ENCODE measurements around the gene PNPLA7.
"Not testable (repeated sequence)": the region's sequence is repeated elsewhere in the genome, so short reads cannot be mapped to it uniquely, and the experiment has no call there.

The PNPLA7 gene

DNA sequence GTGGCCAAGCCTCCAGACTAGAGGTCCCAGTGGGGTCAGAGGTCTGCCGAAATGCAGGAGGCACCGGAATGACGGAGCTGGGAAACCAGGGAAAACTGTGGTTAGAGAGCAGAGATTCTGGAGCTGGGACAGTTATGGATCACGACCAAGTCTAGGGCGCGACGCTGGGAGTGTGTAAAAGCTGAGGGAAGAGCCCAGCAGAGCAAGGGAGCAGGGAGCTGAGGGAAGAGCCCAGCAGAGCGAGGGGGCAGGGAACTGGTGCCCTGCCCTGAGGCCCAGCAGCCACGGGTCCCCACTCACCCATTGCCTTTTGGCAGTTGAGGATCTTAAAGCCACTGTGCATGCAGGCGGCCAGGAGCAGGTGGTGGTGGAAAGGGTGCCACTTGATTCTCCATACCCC lies 13.9 kb upstream of the PNPLA7 start:
- TF ChIP-seq, protein P1, sequence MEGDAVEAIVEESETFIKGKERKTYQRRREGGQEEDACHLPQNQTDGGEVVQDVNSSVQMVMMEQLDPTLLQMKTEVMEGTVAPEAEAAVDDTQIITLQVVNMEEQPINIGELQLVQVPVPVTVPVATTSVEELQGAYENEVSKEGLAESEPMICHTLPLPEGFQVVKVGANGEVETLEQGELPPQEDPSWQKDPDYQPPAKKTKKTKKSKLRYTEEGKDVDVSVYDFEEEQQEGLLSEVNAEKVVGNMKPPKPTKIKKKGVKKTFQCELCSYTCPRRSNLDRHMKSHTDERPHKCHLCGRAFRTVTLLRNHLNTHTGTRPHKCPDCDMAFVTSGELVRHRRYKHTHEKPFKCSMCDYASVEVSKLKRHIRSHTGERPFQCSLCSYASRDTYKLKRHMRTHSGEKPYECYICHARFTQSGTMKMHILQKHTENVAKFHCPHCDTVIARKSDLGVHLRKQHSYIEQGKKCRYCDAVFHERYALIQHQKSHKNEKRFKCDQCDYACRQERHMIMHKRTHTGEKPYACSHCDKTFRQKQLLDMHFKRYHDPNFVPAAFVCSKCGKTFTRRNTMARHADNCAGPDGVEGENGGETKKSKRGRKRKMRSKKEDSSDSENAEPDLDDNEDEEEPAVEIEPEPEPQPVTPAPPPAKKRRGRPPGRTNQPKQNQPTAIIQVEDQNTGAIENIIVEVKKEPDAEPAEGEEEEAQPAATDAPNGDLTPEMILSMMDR (IDR thresholded peaks at IDR 0.05; ENCODE audit: extremely low read depth, insufficient read depth, missing control alignments) = no peak
- no peak for DNase-seq (ENCODE audit: low spot score)
- in situ Hi-C loops (cut with MboI; ENCODE audit: low pct_unique_long_range_greater_than_20kb, low sequenced_read_pairs, unreplicated experiment) = no loop called here

DNA sequence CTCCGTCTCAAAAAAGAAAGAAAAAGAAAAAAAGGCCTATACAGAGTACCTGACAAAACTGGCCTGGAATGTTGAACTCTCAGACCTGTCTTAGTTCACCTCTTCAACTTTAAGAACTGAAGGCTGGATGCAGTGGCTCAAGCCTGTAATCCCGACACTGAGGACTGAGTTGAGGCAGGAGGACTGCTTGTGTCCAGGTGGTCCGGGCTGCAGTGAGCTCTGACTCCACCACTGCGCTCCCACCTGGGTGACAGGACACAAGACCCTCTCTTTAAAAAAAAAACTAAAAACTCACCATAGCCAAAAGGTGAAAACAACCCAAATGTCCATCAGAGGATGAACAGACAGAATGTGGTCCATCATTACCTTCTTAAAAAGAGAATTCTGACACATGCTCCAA lies 7.9 kb upstream of the PNPLA7 start:
- no peak for DNase-seq (ENCODE audit: low spot score)
- in situ Hi-C loops (cut with MboI; ENCODE audit: low pct_unique_long_range_greater_than_20kb, low sequenced_read_pairs, unreplicated experiment) = no loop called here
- TF ChIP-seq, protein P1 (IDR thresholded peaks at IDR 0.05; ENCODE audit: extremely low read depth, insufficient read depth, missing control alignments) = no peak

DNA sequence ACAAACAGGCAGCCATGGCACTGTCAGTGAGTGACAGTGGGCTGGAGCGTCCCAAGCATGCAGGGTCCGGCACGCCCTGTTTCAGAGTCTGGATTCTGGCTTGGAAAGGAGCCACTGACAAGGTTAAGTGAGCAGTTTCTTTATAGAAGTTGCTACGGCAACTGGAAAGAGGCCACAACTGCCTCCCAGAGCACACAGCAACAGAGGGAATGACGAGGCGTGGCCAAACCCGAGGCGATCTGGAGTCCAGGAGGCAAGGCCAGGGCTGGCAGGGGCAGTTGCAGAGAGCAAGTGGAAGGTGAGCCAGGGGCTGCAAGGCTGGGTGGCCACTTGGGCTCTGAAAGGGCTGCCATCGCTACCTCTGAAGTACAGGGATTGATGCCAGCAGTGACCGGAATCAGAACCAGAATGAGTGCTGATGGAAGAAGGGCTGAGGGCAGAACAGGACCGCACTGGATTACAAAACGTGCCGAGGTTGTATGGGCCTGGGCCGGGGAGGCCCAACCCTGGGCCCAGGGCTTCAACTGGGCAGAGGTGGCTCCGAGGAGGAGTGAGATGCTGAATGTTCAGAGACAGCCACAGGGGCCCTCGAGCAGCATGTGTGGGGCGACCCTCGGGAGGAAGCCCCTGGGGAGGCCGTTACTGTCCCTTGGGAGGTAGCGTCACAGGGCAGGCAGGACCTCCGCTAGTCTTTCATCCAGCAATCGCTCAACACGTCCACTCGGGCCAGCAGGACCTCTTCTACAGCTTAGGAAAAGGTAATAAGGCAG lies 6.1 kb upstream of the PNPLA7 start:
- no peak for DNase-seq (ENCODE audit: low spot score)
- TF ChIP-seq, protein P1 (IDR thresholded peaks at IDR 0.05; ENCODE audit: extremely low read depth, insufficient read depth, missing control alignments) = no peak
- in situ Hi-C loops (cut with MboI; ENCODE audit: low pct_unique_long_range_greater_than_20kb, low sequenced_read_pairs, unreplicated experiment) = no loop called here

DNA sequence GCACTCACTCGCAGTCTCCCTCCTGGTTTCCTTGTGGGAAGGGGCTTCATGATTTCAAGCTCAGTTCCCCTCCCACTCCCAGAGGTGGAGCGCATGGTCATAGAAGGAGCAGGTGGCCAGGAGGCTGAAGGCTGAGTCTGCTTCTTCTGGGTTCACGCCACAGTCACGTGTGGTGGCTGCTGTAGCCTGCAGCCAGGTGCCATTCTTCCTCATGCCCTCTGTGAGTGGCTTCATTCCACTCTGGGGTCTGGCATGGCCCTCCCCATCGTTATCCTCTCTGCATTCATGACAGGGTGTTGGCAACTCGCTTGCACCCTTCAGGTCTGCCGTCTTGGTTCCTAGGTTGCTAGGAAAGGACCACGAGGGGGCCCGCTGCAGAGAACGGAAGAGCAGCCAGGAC lies 5.0 kb upstream of the PNPLA7 start:
- TF ChIP-seq, protein P1 (IDR thresholded peaks at IDR 0.05; ENCODE audit: extremely low read depth, insufficient read depth, missing control alignments) = no peak
- DNase-seq (ENCODE audit: low spot score) = no peak
- in situ Hi-C loops (cut with MboI; ENCODE audit: low pct_unique_long_range_greater_than_20kb, low sequenced_read_pairs, unreplicated experiment) = no loop called here

DNA sequence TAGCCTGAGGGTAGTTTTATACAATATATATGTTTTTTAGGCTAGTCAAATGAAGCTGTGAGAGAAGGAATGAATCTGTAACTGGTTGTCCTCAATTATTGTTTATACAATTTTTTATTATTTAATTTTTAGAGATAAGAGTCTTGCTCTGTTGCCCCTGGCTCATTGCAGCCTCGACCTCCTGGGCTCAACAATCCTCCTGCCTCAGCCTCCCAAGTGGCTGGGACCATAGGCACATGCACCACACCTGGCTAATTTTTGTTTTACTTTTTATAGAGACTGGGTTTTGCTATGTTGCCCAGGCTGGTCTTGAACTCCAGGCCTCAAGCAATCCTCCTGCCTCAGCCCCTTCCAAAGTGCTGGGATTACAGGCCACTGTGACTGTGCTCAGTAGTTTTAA lies 4.1 kb upstream of the PNPLA7 start:
- DNase-seq (ENCODE audit: low spot score) = no peak
- TF ChIP-seq, protein P1 (IDR thresholded peaks at IDR 0.05; ENCODE audit: extremely low read depth, insufficient read depth, missing control alignments) = no peak
- in situ Hi-C loops (cut with MboI; ENCODE audit: low pct_unique_long_range_greater_than_20kb, low sequenced_read_pairs, unreplicated experiment) = no loop called here

DNA sequence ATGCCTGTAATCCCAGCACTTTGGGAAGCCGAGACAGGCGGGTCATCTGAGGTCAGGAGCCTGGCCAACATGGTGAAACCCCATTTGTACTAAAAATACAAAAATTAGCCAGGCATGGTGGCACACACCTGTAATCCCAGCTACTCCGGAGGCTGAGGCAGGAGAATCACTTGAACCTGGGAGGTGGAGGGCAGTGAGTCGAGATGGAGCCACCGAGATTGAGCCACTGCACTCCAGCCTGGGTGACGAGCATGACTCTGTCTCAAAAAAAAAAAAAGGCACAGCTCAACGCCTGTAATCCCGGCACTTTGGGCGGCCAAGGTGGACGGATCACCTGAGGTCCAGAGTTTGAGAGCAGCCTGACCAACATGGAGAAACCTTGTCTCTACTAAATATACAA lies 3.5 kb upstream of the PNPLA7 start:
- in situ Hi-C loops (cut with MboI; ENCODE audit: low pct_unique_long_range_greater_than_20kb, low sequenced_read_pairs, unreplicated experiment) = not testable (repeated sequence)

DNA sequence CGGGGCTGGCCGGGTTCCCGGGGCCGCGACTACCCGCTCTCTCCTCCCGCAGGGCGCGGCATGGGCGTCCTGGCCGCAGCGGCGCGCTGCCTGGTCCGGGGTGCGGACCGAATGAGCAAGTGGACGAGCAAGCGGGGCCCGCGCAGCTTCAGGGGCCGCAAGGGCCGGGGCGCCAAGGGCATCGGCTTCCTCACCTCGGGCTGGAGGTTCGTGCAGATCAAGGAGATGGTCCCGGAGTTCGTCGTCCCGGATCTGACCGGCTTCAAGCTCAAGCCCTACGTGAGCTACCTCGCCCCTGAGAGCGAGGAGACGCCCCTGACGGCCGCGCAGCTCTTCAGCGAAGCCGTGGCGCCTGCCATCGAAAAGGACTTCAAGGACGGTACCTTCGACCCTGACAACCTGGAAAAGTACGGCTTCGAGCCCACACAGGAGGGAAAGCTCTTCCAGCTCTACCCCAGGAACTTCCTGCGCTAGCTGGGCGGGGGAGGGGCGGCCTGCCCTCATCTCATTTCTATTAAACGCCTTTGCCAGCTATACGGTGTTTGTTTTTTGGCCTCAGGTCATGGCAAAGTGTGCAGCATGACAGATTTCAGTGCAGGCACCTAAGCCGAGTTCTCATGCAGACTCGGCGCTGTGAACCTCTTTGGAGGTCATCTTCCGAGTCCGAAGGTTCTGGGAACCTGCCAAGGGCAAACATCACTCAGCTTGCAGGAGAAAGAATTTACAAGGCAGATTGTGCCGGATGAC lies 2.0 kb upstream of the PNPLA7 start:
- in situ Hi-C loops (cut with MboI; ENCODE audit: low pct_unique_long_range_greater_than_20kb, low sequenced_read_pairs, unreplicated experiment) = no loop called here
- DNase-seq (ENCODE audit: low spot score) = peak; percentile 69
- TF ChIP-seq, protein P1 (IDR thresholded peaks at IDR 0.05; ENCODE audit: extremely low read depth, insufficient read depth, missing control alignments) = no peak

More for the DNA sequence above, 3.5 kb upstream of the PNPLA7 start:
- DNase-seq (ENCODE audit: low spot score) = not testable (repeated sequence)

All from GM13977 (cell line).